Kasumi-1 (cell line): Measurements from ENCODE around the gene TTLL9.

Source experiments
- DNase-seq, 2 experiments: peaks; one replicate each; lab custom pipeline; 2025; lab: John Stamatoyannopoulos, UW

TTLL9 gene

GRCh38 chr20:31945785-31946184, 75.4 kb downstream of the TTLL9 start:
- no peak for DNase-seq

GRCh38 chr20:31948008-31948407, 77.6 kb downstream of the TTLL9 start:
- DNase-seq: no peak

- DNase-seq: no peak
Measured at GRCh38 chr20:31949877-31950646, 79.6 kb downstream of the TTLL9 start.

GRCh38 chr20:31951203-31951529, 80.7 kb downstream of the TTLL9 start:
- no peak for DNase-seq

GRCh38 chr20:31951530-31952453, 81.4 kb downstream of the TTLL9 start, which contains the start of gene PDRG1:
PDRG1 (minus strand) TSS chr20:31952046; CDS start chr20:31951961, 85 bp downstream.
- peak; percentile 95 to 98 for DNase-seq

GRCh38 chr20:31953556-31954148, 83.2 kb downstream of the TTLL9 start:
- DNase-seq: no peak

- no peak for DNase-seq
Measured at GRCh38 chr20:31954500-31954899, 84.1 kb downstream of the TTLL9 start.

GRCh38 chr20:31956556-31957526, 86.4 kb downstream of the TTLL9 start:
- no peak for DNase-seq

GRCh38 chr20:31962761-31963160, 92.3 kb downstream of the TTLL9 start:
- no peak for DNase-seq

- no peak for DNase-seq
Measured at GRCh38 chr20:31963889-31964288, 93.5 kb downstream of the TTLL9 start.

- no peak for DNase-seq
Measured at GRCh38 chr20:31966991-31967655, 96.7 kb downstream of the TTLL9 start.

GRCh38 chr20:31967830-31968249, 97.4 kb downstream of the TTLL9 start, which contains the start of gene XKR7:
XKR7 (plus strand) TSS chr20:31968151; CDS start chr20:31968176, 25 bp downstream.
- peak; percentile 23 to 33 for DNase-seq

GRCh38 chr20:31968291-31969126, 98.1 kb downstream of the TTLL9 start:
- DNase-seq: peak; percentile 64 to 68

- no peak for DNase-seq
Measured at GRCh38 chr20:31969991-31970390, 99.6 kb downstream of the TTLL9 start.

- DNase-seq: no peak
Measured at GRCh38 chr20:31972471-31973021, 102.1 kb downstream of the TTLL9 start.

GRCh38 chr20:31974296-31974695, 103.9 kb downstream of the TTLL9 start:
- no peak for DNase-seq

- DNase-seq: no peak
Measured at GRCh38 chr20:31974951-31975487, 104.6 kb downstream of the TTLL9 start.

- no peak for DNase-seq
Measured at GRCh38 chr20:31975874-31976273, 105.4 kb downstream of the TTLL9 start.

- DNase-seq: no peak
Measured at GRCh38 chr20:31977080-31977479, 106.6 kb downstream of the TTLL9 start.
